Renal cortical epithelial cell (primary cell): Measurements from ENCODE around the gene KIF13A. TPM values are rescaled to one million over a fixed set of nuclear protein-coding genes. Genes with fewer than 3 reads are reported as not detected.
"Not testable (repeated sequence)": the region's sequence is repeated elsewhere in the genome, so short reads cannot be mapped to it uniquely, and the experiment has no call there.

ENCODE experiments used
- DNase-seq: peaks from one replicate; pipeline ENCODE4 v3.0.0-alpha.2; 2011; ENCODE audit warnings: low read depth
- total RNA-seq: library from RNA; depleted of rRNA; stranded (reverse); fragments of >200 nt; gene quantifications from 2 replicates; pipeline ENCODE4 v1.2.3, GENCODE V29; 2014

The KIF13A gene
- total RNA-seq, 1 donor from 2014 or later: 64.6 TPM

DNA sequence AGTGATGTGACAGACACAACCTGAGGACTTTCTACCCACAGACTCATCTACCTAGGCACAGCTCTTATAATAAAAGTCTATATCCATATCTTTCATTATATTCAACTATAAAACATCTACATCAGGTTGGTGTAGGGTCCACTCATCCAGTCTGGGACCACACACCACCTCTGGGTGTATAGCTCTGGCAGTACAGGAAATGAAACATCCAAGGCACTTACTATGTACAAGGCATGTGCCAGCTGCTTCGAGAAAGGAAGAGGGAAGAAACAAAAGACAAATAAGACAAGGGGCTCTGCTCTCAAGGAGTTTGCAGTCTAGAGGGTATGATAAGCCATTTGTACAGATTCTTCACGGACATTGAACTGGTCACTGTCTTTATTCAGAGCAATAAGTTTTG lies 18.6 kb downstream of the KIF13A start:
- no peak for DNase-seq

GRCh38 chr6:17967668-17968518 lies 19.5 kb downstream of the KIF13A start:
- no peak for DNase-seq

DNA sequence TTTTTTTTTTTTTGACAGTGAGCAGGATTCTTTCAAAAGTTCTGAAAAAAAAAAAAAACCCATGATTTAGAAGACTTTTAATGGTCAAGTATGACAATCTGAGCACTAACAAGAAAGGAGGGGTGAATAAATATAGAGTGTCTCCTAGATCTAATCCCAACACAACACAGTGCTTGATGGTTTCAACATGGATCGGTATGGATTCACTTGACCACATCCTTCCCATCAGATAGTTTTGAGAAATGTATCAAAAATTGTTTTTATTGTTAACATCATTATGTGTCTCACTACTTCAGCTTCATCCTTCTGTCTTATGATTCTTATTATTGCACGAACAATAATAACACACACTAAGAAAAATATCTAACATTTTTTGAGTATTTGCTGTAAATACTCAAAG lies 21.0 kb downstream of the KIF13A start:
- DNase-seq: no peak

DNA sequence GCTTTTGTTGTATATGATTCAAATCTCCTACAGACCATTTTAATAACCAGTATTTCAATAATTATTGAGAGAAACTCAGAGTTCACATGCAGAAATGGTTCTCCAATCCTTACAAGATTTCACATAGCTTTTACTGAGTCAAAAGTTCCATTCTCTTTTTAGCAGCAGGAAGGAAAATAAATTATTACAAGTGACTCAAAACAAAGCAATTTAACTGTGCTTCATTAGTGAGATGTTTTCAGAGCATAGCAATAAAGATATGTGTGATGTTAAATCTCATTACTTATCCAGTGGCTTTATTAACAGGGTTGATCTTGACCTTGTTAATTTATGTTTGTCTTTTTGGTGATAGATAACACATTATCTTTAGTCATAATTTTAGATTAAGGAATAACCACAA lies 22.0 kb downstream of the KIF13A start:
- DNase-seq: peak; percentile 77

DNA sequence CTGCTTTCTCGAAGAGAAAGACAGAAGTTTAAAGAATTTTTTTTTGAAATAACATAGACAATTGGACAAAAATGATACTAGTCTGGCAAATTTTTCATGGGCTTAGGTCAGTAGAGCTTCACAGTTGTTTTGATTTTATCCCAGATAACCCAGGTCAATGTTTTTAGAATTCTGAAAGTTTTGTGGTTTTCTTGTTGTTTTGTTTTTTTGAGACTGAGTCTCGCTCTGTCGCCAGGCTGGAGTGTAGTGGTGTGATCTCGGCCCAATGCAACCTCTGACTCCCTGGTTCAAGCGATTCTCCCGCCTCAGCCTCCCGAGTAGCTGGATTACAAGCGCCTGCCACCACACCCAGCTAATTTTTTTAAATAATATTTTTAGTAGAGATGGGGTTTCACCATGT lies 22.8 kb downstream of the KIF13A start:
- DNase-seq: no peak

- peak; percentile 24 for DNase-seq
These were observed 24.9 kb downstream of the KIF13A start for GRCh38 chr6:17962436-17963031.

DNA sequence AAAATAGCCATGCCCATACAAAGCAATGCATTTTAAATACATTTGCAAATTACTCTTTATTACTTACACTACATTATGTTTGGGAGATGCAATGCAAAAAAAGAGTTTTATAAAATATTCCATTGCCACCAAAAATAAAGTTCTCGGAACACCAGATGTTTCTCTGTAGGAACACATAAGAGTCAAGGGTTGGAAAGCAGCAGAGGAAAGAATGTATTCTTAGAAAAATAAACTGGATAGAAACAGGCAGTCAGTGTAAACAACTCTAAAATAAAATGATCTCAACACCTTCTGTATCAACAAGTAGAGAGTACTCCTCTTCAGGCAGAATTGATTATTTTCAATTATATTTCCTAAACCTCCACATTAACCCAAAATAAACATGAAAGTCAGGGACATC lies 28.1 kb downstream of the KIF13A start:
- DNase-seq: no peak

GRCh38 chr6:17957904-17958620 lies 29.4 kb downstream of the KIF13A start:
- no peak for DNase-seq

- DNase-seq: no peak
These were observed 29.9 kb downstream of the KIF13A start for GRCh38 chr6:17957498-17957897.

- DNase-seq: no peak
These were observed 30.3 kb downstream of the KIF13A start for GRCh38 chr6:17957086-17957485.

DNA sequence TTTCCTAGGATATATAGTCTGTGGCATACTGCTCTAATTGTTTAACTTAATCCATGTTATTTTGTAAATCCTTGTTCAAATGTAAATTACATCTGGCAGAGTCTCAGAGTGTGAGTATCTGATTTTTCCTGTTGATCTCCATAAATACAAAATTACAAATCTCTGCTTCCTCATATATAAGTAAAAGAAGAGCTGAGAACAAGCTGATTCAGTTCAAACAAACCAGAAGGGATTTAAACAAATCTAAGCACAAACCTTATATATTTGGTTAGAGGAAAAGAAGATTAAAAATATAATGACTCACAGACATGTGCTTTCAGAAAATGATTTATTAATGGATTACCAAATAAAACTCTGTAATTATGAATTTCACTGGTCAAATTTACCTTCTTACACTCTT lies 37.3 kb downstream of the KIF13A start:
- DNase-seq: no peak

GRCh38 chr6:17949168-17949567 lies 38.3 kb downstream of the KIF13A start:
- no peak for DNase-seq

DNA sequence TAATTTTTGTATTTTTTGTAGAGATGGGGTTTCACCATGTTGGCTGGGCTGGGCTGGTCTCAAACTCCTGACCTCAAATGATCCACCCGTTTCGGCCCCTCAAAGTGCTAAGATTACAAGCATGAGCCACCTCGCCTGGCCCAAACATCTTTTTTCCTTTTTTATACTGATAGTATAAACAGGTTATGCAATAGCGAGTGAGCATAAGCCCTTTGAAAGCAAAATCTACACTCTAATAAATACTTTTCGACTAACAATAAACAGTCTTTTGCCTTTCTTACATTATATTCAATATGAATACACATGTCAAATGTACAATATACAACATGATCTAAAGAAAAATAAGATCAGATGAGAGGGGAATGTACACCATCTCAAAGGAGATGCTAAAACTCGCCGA lies 38.7 kb downstream of the KIF13A start:
- no peak for DNase-seq

- DNase-seq: not testable (repeated sequence)
These were observed 39.9 kb downstream of the KIF13A start for GRCh38 chr6:17947574-17947973.

GRCh38 chr6:17945575-17945974 lies 41.9 kb downstream of the KIF13A start:
- DNase-seq: no peak

DNA sequence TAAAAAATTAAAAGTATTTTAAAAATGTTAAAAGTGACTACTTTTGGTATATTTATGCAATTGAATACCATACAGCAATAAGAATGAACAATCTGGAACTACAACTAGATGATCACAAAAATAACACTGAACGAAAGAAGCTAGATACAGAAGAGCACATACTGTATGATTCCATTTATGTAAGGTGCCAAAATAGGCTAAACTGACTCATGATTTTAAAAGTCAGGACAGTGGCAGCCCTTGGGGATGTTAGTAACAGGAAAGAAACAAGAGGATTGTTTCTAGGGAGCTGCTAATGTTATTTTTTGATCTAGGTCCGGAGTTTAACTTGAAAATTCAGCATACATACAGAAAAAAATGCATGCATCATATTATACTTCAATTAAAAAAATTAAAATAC lies 42.3 kb downstream of the KIF13A start:
- DNase-seq: no peak

DNA sequence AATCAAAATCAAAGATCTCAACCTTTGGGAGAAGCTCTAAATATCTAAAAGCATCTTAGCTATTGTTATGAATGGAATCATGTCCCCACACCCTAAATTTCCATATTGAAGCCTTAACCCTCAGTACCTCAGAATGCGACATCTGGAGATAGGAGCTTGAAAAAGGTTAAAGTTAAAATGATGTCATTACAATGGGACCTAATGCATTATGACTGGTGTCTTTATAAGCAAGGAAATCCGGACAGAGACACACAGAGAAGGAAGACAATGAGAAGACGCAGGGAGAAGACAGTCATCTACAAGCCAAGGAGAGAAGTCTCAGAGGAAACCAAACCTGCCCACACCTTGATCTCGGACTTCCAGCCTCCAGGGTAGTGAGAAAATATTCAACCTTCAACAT lies 46.1 kb downstream of the KIF13A start:
- DNase-seq: no peak

DNA sequence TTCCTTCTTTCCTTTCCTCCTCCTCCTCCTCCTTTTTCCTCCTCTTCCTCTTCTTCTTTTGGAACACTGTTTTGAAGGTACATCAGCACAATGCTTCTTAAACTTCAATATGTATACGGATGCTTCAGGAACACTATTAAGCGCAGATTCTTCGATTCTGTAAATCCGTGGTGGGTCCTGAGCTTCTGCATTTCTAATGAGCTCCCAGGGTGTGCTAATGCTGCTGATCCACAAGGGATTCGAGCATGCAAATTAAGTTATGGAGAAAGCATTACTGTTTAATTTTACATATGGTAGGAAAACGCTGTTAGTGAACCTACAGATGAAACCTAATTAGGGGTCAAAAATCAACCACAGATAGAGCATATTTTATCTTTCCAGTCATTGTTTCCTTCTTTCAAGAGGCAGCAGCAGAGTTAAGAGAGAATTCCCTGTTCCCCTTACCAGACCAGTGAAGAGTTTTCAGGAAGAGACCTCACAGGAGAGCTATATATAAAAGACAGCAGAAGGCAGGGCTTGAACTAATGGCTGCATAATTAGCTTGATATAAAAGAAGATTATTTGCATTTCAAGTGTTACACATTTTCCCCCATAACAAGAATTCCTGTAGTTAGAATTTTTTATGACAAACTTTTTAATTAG lies 47.2 kb downstream of the KIF13A start:
- DNase-seq: no peak

- DNase-seq: no peak
These were observed 48.5 kb downstream of the KIF13A start for GRCh38 chr6:17938901-17939300.

DNA sequence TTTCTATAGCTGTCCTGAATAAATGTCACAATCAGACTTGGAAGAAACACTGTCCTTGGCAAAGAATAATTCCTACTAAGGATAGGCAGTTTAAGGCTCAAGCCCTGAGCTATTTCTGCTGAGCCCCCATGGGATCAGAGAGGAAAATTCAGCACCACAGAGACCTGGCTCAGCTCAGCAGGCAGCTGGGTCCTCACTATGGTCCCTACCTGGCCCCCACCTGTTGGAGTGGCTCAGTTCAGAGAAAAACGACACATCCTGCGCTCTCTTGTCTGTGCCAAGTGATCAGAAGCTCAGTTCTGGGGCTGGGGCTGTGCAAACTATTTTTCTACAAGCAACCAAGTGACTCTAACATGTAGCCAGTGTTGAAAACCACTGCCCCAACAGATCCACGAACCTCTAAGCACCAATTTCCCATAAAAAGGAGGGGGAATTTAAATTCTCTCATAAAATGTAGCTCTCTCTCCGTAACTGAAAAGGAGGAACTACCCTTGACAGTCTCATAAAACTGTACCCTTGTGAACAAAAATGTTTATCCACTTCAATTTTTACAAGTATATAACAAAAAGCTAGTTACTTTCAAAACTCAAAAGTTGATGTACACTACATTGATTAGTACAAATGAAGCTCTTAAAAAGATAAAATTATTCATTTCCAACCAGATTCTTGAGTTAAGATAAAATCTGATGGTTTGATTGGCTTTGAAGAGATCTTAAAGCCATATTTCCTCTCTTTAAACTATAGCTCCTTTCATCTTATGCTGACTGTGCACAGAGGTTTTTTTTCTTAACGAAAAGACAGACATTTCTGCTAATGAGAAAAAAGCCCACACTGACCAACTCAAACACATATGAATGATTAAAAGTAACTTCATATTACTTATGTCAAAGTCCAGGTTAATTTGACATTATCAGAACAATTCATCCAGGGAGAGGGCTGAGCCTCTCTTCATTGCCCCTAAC lies 52.0 kb downstream of the KIF13A start:
- DNase-seq: no peak

GRCh38 chr6:17933716-17934115 lies 53.7 kb downstream of the KIF13A start:
- DNase-seq: no peak
